NCI-H2081 (cell line): ENCODE data around the gene SNW1.
"Not testable (repeated sequence)": the region's sequence is repeated elsewhere in the genome, so short reads cannot be mapped to it uniquely, and the experiment has no call there.

Source experiments
- DNase-seq, 2 experiments: peaks; one replicate each; lab custom pipeline; 2025; lab: John Stamatoyannopoulos, UW

The SNW1 gene

DNA sequence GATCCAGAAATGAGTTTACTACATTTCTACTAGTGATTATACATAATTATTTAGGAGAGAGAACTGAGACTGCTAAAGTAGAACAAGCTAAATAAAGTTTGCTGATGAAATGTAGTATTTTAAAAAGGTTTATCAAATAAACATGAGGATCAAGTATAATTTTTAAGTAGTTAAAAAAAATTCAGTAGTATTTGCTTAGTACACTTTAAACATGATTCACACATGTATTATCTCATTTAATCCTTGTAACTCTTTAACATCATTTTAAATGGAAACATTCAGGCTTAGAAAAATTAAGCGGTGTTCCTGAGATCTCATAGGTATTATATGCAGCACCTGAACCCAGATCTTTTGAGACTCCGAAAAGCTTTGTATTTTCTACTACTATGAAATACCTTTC lies 8.7 kb downstream of the SNW1 start:
- DNase-seq = no peak

DNA sequence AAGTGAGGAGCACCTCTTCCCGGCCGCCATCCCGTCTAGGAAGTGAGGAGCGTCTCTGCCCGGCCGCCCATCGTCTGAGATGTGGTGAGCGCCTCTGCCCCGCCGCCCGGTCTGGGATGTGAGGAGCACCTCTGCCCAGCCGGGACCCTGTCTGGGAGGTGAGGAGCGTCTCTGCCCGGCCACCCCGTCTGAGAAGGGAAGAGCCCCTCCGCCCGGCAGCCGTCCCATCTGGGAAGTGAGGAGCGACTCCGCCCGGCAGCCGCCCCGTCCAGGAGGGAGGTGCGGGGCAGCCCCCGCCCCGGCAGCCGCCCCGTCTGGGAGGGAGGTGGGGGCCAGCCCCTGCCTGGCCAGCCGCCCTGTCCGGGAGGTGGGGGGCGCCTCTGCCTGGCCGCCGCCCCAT lies 13.5 kb downstream of the SNW1 start:
- not testable (repeated sequence) for DNase-seq

DNA sequence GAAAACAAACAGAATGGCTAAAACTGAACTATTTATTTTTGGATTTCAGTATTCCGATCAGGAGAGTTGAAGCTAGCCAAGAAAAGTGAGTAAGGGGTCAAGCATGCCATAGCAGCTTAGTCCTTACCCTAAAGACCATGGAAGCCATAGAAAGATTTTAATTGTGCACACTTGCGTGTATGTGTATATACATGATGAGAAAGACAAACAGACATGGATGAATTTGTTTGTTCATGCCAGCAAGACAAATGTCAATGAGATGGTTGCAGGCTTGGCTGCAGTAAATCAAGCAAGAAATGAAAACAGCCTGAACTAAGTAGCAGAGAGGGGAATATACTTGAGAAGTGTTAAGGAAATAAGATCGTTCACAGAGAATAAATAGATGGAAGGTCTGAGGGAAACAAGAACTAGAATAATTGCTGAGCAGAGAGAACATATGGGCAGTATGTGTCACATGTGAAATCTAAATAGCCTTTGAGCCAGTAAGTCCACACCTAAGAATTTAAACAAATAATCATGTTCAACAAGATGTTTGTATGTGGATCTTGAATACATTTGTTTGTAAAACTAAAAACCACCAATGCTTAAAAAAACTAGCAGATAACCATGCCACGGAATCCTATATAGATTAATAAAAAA lies 14.8 kb downstream of the SNW1 start:
- peak in 1 of 2 experiments; percentile 13 for DNase-seq

DNA sequence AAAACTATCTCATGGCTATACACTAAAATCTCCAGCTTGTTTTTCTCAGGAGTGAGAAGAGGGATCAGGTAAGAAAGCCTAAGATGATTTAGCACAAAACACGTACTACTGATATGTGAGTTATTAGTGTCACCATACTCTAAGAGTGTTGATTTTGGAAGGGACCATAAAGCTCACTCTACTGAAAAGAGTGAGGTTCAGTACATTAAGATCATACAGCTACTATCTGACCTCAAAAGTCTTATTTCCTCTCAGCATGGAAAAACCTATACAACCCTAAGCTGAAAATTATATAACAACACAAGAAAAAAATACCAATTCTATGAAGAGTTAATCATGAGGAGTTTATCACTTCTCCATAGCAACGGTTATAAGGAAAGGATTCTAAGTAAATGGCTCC lies 19.5 kb downstream of the SNW1 start:
- no peak for DNase-seq

DNA sequence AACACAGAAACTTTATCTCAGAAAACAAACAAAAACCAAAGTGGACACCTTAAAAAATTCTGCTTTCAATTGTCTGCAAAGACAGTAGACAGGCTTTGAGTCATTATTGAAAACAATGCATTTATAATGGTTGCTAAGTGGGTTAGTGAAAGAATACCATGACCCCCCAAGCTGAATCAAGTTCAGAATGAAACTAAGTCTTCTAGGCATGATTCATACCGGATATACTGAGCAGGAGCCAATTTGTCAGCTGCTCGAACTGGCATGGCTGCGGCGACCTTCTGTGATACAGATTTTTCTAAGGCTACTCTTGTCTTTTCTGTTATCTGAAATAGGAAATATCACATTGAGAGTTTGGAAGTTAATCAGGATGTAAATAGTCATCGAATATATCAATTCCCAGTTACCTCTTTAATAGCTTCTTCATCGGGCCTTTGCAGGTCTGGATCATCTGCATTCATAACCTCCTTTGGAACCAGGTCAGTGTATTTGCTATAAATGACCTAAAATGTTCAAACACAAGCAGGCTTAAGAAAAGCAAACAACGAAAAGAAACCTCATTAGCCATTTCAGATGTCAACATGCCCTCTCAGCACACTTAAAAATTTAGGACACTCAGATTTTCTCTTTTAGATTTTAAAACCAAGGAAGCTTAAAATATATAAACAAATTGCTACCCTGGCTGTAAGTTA lies 22.3 kb downstream of the SNW1 start:
- no peak for DNase-seq

DNA sequence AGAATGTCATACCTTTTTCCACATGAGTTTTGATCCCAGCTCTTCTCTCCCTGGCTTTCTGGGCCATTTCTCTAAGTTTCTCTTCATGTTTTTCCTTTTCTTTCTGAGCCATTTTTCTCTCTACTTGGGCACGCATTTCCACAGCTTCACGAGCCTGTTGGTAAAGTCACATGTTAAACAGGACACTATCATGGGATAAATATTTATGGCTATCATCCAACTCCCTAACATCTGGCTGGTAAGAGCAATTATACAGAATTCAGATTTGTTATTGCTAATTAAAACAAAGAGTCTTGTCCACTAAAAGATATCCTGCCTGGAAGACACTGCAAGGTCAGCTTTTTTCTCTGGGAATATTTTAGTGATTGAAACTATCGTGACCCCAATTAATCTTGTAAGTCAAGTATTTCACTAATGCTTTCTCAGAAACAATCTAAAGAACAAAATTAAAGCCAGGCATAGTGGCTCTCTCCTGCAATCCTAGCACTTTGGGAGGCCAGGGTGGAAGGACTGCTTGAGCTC lies 29.9 kb downstream of the SNW1 start:
- no peak for DNase-seq

DNA sequence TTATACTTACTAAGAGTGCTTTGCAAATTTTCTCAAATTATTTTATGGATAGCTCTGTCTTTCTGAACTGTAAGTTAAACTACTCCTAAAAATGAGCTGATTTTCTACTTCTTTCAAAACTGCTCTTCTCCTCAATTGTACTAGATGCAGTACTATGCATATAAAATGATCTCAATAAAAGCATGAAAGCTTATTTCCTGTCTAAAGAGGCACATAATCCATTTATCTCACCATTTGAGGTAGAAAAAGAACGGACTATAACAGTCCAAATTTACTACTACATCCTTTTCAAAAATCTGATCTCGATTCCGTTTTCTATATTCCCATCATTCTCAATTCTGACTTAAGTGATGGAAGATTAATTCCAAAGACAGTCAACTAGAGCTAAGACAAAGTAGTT lies 38.7 kb downstream of the SNW1 start:
- DNase-seq = no peak

DNA sequence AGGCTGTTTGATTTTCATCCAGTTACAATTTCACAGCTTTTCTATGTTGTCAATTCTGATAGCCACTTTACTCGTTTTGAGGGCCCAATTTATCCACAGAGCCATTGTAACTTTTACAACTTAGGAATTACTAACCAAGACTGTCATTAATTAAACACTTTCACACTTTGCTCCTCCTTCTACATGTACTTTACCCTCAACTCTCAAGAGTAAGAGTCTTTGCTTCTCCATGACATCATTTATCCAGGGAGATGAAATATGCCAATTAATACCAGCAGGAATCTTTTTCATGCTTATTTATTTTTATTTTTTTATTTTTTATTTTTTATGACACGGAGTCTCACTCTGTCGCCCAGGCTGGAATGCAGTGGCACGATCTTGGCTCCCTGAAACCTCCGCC lies 39.5 kb downstream of the SNW1 start:
- no peak for DNase-seq

DNA sequence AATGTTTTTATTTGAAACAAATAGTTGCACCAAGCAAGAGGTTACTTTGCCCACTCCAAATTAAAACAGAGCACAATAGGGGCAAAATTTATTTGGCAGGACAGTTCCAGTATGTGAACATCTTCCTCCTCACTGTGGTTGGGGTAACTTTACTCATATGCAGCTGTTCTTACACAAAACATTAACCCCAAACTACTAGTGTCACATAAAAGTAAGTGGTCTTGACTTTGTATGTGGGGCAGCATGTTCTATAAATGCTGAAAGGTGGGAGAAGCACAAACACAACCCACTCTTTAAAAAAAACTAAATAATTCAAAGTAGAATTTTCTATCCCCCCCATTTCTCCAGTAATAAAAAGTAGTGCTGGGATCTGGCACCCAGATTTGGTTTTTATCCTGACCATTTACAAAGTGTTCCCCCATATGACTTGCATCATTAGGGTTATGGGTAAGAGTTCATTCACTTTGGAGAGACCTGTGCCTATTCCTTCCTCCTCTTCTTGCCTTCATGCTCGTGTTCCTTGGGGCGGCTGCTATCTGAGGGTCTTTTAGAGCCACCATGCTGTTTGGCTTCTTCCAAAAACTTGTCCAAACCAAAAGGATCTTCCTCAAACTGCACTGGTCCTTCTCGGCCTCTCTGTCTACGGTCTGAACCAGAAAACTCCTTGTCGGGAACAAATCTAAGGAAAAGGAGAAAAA lies 43.2 kb downstream of the SNW1 start:
- DNase-seq = no peak

DNA sequence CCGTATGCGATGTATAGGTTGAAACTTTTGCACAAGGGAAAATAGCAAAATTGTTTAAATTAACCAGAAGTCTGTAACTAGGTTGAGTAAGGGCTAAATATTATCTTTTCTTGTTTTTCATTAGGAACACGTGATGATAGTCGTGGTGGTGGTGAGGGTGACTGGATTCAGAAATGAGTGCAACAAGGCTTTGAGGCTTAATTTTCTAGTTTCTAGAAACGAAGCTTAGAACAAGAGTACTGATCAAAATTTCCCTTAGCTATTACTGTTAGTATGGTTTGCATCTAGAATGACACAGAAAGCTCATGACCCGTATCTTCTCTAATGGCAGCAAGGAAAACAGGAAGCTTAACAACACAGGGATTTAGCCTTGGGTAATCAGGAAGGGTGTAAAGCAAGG lies 46.0 kb downstream of the SNW1 start:
- no peak for DNase-seq

DNA sequence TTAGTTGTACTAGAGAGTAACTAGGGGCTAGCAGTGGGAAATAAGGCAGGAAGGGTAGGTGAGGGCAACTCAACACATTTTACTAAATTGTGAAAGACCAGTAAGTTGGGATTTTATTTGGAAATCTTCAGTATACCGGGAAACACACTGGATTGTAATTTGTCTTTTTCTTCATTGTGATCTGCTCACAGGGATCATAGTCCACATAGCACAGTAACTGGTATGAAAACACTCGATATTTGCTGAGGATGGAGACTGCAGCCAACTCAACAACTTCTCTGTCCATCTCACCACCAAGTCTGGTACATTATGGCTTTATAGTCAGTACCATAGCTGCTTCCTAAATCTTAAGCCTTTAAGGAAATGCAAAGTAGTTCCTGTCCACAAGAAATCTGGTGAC lies 50.6 kb downstream of the SNW1 start:
- DNase-seq = no peak

DNA sequence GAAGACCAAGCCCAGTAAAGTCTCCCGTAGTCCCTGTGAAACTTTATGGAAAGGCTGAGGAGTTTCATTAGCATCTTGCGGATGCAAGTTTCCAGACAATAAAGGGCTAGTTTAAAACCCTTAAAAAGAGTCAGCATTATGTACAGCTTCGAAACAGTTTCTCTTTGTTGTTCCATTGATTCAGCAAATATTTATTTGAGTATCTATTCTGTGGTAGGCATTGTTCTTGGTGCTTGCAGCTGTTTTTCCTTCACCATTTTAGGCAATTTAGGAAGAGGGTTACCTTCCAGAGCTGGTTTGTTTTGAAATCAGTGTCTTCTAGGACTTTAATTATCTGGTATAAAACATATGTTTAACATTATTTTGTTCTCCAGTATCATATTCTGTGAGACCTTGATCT lies 51.5 kb downstream of the SNW1 start:
- DNase-seq = no peak

DNA sequence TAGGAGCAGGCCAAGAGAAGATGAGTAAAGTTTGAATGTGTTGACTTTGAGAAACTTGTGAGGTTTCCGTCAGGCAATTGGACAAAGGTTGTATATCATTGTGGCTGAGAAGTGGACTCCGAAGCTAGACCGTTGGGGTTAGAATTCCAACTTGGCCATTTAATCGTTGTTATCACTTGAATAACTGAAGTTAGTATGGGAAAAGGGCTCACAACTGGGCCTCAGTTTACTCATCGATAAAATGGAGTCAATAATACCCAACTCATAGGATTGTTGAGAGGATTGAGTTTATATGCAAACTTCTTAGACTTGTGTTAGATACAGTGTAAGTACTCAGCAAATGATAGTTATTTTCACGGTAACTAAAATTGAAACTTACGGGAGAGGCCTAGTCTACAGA lies 52.2 kb downstream of the SNW1 start:
- DNase-seq = no peak

DNA sequence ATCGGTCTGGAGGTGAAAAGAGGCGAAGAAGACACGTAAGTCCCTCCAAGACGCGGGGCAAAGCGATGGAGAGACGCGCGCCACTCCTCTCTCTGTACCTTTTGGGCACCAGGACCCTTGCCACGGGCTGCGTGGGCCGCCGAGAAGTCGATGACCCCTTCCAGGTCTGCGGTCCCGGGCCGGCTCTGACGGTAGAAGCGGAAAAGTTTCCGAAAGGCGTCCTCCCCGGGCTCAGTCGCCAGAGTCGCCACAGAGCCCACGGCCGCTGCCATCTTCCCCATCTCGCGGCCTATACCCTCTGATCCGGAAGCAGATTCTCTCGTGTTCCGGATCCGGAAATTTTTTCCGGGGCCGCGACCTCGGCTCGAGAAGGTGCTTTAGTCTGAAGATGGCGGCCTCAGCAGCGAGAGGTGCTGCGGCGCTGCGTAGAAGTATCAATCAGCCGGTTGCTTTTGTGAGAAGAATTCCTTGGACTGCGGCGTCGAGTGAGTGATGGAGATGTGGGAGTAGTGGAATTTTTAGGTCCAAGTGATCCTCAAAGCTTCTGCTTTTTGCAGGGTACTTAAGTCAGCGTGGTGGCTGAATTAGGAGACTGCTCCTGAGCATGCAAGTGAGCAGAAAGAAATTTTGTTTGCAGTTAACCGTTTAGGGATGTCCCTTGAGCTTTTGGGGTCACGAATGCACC lies 53.1 kb downstream of the SNW1 start, which contains the start of the genes ALKBH1 and SLIRP:
Gene ALKBH1, minus strand, starts transcription at position 300 of the 685 bp plus-strand sequence. Its CDS starts 19 bp downstream, at position 281.
Gene SLIRP, plus strand, starts transcription at position 380 of the 685 bp plus-strand sequence. Its CDS starts 9 bp downstream, at position 389.
- DNase-seq = peak; percentile 73 to 86

DNA sequence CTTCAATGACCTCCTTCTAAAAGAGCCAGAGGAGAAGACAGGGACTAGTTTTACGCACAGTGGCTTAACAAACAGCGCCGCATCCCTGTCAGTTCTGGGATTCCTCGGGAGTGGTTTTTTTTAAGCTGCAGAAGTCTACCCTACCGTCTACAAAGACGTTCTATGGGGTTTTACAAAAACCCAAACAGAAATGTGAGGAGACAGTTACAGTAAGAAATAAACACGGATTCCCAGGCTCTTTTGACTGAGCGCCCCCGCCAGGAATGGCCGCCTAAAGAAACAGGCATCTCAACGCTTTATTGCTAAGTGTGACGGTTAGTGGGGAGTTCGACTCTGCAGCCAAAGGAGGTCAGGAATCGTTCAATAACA lies 53.6 kb downstream of the SNW1 start:
- DNase-seq = peak in 1 of 2 experiments; percentile 44

DNA sequence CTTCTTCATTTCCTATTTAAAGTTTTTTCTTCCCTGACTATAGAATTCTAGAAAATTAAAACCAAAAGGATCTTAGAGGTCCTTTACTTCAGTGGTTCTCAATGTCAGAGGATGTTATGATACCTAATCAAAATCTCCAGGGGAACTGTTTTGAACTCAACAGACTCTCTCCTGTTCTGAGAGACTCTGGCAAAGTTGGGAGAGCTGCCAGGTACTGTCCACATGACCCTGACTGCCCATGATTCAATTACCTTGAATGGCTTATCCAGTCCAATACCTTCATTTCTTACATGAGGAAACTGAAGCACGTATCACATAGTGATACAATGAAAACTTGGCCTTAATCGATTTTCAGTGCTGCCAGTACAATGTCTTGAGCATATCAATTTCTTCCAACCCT lies 69.7 kb downstream of the SNW1 start:
- DNase-seq = no peak

DNA sequence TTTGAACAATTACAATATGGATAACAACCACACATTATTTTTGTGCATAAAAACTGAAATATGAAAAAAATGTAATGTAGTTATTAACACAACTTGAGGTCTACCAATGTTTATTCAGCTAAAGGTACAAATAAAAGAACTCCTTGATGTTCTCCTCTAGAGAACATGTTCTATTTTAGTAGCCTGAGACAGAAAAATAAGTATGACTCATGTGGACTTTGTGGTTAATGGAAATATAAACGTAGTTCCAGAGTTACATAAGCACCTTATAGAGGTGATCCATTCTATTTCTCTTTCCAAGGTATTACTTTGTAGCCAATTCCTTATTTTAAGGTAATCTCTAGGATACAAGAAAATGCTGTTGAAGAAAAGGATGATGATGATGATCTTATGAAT lies 78.8 kb downstream of the SNW1 start:
- DNase-seq = no peak

DNA sequence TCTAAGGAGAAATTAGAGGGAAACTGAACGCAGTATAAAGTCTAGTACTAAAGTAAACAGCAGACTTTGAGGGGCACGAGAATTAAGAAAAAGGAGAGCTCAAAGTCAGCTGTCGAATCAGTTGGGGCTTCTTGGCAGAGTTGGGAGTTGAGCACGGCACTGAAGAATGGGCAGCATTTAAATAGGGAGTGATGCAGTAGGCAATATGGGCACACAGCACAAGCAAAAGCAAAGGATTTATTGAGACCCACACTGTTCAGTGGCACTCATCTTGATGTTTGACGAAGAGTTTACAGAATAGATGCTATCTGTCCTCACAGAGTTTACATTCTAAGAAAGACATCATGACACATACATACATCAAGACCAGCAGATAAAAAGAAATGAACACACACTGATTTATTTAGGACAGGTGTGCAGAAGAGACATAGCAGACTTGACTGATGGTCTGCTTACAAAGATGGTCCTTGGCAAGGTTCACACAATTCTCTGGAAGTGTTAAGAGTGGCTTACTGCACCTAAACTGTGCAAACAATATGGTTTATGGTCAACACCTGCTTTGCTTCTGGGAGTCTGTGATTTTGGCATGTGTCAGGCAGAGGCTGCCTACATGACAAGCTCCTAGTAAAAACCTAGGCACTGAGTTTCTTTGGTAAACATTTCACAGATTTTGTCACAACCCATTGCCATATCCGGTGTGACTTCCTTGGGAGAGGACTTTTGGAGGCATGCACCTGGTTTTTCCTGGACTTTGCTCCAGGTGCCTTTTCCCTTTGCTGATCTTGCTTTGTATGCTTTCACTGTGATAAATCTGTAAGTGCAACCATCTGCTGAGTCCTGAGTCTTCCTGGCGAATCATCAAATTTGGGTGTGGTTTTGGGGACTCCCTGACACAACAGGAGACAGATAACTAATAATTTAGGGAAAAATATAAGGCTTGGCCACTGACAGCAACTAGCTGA lies 79.5 kb downstream of the SNW1 start:
- peak; percentile 27 to 86 for DNase-seq

DNA sequence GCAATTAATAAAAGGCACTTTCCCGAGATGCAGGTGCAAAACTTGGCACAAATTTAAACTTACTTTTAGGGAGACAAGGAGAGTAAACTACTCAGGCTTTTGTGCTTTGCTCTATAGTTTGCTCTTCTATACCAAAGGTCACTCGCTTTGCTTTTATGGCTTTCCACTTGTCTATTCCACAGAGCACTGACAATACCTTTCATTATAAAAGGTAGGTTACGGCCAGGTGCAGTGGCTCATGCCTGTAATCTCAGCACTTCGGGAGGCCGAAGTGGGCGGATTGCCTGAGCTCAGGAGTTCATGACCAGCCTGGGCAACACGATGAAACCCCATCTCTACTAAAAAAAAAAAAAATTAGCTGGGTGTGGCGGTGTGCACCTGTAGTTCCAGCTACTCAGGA lies 86.0 kb downstream of the SNW1 start:
- DNase-seq = peak in 1 of 2 experiments; percentile 17

DNA sequence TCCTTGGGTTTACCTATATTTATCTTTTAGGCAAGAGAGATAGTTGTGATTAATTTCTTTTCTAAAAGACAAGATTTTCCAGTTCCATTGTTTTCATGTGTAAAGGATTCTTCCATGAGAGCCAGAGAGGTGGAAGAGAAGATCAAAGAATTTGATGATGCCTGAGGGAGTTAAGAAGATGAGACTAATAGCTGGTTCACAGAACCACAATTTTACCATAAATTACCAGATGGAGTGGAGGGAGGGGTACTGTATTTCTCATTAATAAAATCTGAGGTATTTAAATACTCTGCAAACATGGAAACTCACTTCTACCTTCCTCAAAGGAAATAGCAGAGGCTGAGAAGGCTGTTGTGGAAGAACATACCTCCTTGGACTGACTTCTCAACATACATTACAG lies 87.8 kb downstream of the SNW1 start:
- DNase-seq = no peak
